HEK293T (cell line): Measurements from ENCODE around the gene KXD1.

Source experiments
- ARNT ChIP-seq: fragments of 450-650 bp; IDR thresholded peaks from 2 replicates; pipeline ENCODE4 v1.6.1; 2017; ENCODE audit warnings: mild to moderate bottlenecking
- BHLHE40 ChIP-seq: fragments of 450-650 bp; IDR thresholded peaks from 2 replicates; pipeline ENCODE4 v1.6.1; 2016; ENCODE audit warnings: mild to moderate bottlenecking, moderate library complexity, borderline replicate concordance
- CTBP1 ChIP-seq: fragments of 450-650 bp; IDR thresholded peaks from 2 replicates; pipeline ENCODE4 v1.6.1; 2016; ENCODE audit warnings: borderline replicate concordance
- FOXA1 ChIP-seq: fragments of 450-650 bp; IDR thresholded peaks from 2 replicates; pipeline ENCODE4 v1.6.1; 2016; ENCODE audit warnings: mild to moderate bottlenecking
- HDGF ChIP-seq: fragments of 450-650 bp; IDR thresholded peaks from 2 replicates; pipeline ENCODE4 v1.6.1; 2017; ENCODE audit warnings: antibody characterized with exemption, borderline replicate concordance
- L3MBTL2 ChIP-seq: fragments of 450-650 bp; conservative IDR thresholded peaks from 2 replicates; pipeline ENCODE4 v1.6.1; 2016; ENCODE audit warnings: mild to moderate bottlenecking
- LEF1 ChIP-seq: fragments of 450-650 bp; IDR thresholded peaks from 2 replicates; pipeline ENCODE4 v1.6.1; 2017; ENCODE audit warnings: mild to moderate bottlenecking, borderline replicate concordance
- NFRKB ChIP-seq: fragments of 450-650 bp; IDR thresholded peaks from 2 replicates; pipeline ENCODE4 v1.6.1; 2016; ENCODE audit warnings: mild to moderate bottlenecking, moderate library complexity
- PKNOX1 ChIP-seq: fragments of 450-650 bp; IDR thresholded peaks from 2 replicates; pipeline ENCODE4 v1.6.1; 2016
- SUZ12 ChIP-seq: fragments of 450-650 bp; IDR thresholded peaks from 2 replicates; pipeline ENCODE4 v1.6.1; 2016; ENCODE audit warnings: mild to moderate bottlenecking
- TARDBP ChIP-seq: fragments of 450-650 bp; IDR thresholded peaks from 2 replicates; pipeline ENCODE4 v1.6.1; 2016
- ZNF384 ChIP-seq: fragments of 450-650 bp; IDR thresholded peaks from 2 replicates; pipeline ENCODE4 v1.6.1; 2016

- no peak for TF ChIP-seq SUZ12
- no peak for TF ChIP-seq FOXA1
- no peak for TF ChIP-seq PKNOX1
- no peak for TF ChIP-seq BHLHE40
- TF ChIP-seq ARNT, result no peak
- TF ChIP-seq TARDBP, result no peak
- no peak for TF ChIP-seq HDGF
- no peak for TF ChIP-seq L3MBTL2
- TF ChIP-seq ZNF384, result no peak
- no peak for TF ChIP-seq NFRKB
- no peak for TF ChIP-seq CTBP1
- TF ChIP-seq LEF1, result no peak
Observed at GRCh38 chr19:18518639-18519038, 39.0 kb upstream of the KXD1 start.
